ENCODE results near the gene NAV3. TPM values are rescaled to one million over a fixed set of nuclear protein-coding genes. Genes with fewer than 3 reads are reported as not detected.

Gene NAV3
- total RNA-seq, 1 experiment from 2014 or later, result 18.0 TPM

- Histone ChIP-seq H3K27ac (ENCODE audit: low read depth, low read length, poor library complexity, severe bottlenecking) (no peak overlapping the region), H3K4me3 (ENCODE audit: low read depth, low read length, poor library complexity, severe bottlenecking) (no peak overlapping the region), H3K4me1 (ENCODE audit: insufficient read depth, low read length, poor library complexity, severe bottlenecking) (no peaks in the 10 kb centered on the region), H3K36me3 (ENCODE audit: insufficient read depth, low read length, poor library complexity, severe bottlenecking) (no peaks in the 10 kb centered on the region), H3K27me3 (replicated peaks; ENCODE audit: insufficient read depth, low read depth, low read length, poor library complexity) (no peaks in the 10 kb centered on the region), H3K9me3 (ENCODE audit: low read depth, low read length, poor library complexity, severe bottlenecking) (no peaks in the 10 kb centered on the region)
- DNase-seq (ENCODE audit: low spot score), result no peak
- intact Hi-C loops (cut with micrococcal nuclease; ENCODE audit: unreplicated experiment), result no loop called here
- ChIA-PET POLR2A (ENCODE audit: low non-redundant PET) (no interaction called here), CTCF (no interaction called here)
- no peak for TF ChIP-seq EZH2 (IDR thresholded peaks at IDR 0.05; ENCODE audit: borderline replicate concordance, low read depth, low read length, poor library complexity, severe bottlenecking)
- TF ChIP-seq CTCF (conservative IDR thresholded peaks at IDR 0.05; ENCODE audit: low read depth, low read length), result no peak
- BruUV-seq (replicated peaks), result no TSS peak
These were observed 363.8 kb downstream of the NAV3 start for GRCh38 chr12:78194448-78194847.

DNA sequence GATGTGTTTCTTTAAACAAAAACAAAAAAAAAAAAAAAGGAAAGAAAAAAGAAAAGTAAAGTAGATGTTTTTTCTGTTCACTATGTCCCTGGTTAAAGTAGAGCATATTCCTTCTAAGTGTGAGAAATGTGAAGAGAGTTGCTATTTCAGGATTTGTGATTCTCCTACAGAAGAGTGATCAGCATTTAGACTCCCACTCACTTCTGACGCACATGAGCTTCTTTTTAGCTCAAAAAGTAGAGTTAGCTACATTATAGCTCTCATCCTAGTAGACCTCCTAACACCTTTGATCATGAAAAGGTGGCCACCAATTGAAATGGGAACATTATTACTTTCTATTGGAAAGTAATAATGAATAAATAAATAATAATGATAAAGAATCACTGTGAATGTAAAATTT is 368.2 kb downstream of the NAV3 start:
- intact Hi-C loops (cut with micrococcal nuclease; ENCODE audit: unreplicated experiment), result no loop called here
- H3K4me1 ChIP-seq (ENCODE audit: insufficient read depth, low read length, poor library complexity, severe bottlenecking), result no peaks in the 10 kb centered on the region
- H3K27ac ChIP-seq (ENCODE audit: low read depth, low read length, poor library complexity, severe bottlenecking), result no peak overlapping the region
- no peaks in the 10 kb centered on the region for H3K36me3 ChIP-seq (ENCODE audit: insufficient read depth, low read length, poor library complexity, severe bottlenecking)
- POLR2A ChIA-PET (ENCODE audit: low non-redundant PET), result interaction anchor here (0.6 kb wide), 1 partner anchor 132 kb away, joined by 11 read pairs; no protein-coding TSS in a partner anchor
- no TSS peak for BruUV-seq (replicated peaks)
- H3K9me3 ChIP-seq (ENCODE audit: low read depth, low read length, poor library complexity, severe bottlenecking), result no peaks in the 10 kb centered on the region
- CTCF ChIA-PET, result no interaction called here
- H3K4me3 ChIP-seq (ENCODE audit: low read depth, low read length, poor library complexity, severe bottlenecking), result no peak overlapping the region
- H3K27me3 ChIP-seq (replicated peaks; ENCODE audit: insufficient read depth, low read depth, low read length, poor library complexity), result no peaks in the 10 kb centered on the region
- no peak for DNase-seq (ENCODE audit: low spot score)
- TF ChIP-seq EZH2 (IDR thresholded peaks at IDR 0.05; ENCODE audit: borderline replicate concordance, low read depth, low read length, poor library complexity, severe bottlenecking), result no peak
- no peak for TF ChIP-seq CTCF (conservative IDR thresholded peaks at IDR 0.05; ENCODE audit: low read depth, low read length)

DNA sequence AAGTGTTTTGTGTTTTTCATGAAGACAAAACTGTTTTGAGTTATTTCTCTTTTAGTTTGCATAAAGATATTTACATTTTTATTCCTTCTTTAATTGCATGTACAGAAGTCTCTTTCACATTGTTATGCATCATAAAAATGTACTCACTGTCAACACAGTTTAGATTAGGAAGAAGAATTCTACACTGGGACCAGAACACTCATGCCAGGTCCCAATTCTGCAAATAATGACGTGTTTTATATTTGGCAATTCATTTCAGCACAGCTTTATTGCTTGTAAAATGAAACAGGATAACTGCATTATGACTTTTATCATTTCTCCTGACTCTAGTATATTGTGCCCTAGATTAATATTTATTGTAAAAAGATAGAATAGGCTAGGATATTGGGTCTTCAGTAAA is 369.2 kb downstream of the NAV3 start:
- Histone ChIP-seq H3K4me1 (ENCODE audit: insufficient read depth, low read length, poor library complexity, severe bottlenecking) (no peaks in the 10 kb centered on the region), H3K36me3 (ENCODE audit: insufficient read depth, low read length, poor library complexity, severe bottlenecking) (no peaks in the 10 kb centered on the region), H3K27ac (ENCODE audit: low read depth, low read length, poor library complexity, severe bottlenecking) (no peak overlapping the region), H3K9me3 (ENCODE audit: low read depth, low read length, poor library complexity, severe bottlenecking) (no peaks in the 10 kb centered on the region), H3K27me3 (replicated peaks; ENCODE audit: insufficient read depth, low read depth, low read length, poor library complexity) (no peaks in the 10 kb centered on the region), H3K4me3 (ENCODE audit: low read depth, low read length, poor library complexity, severe bottlenecking) (no peak overlapping the region)
- intact Hi-C loops (cut with micrococcal nuclease; ENCODE audit: unreplicated experiment), result no loop called here
- no TSS peak for BruUV-seq (replicated peaks)
- CTCF ChIA-PET, result no interaction called here
- POLR2A ChIA-PET (ENCODE audit: low non-redundant PET), result no interaction called here
- TF ChIP-seq EZH2 (IDR thresholded peaks at IDR 0.05; ENCODE audit: borderline replicate concordance, low read depth, low read length, poor library complexity, severe bottlenecking), result no peak
- TF ChIP-seq CTCF (conservative IDR thresholded peaks at IDR 0.05; ENCODE audit: low read depth, low read length), result no peak
- no peak for DNase-seq (ENCODE audit: low spot score)

All from A673 (cell line).